Activated naive CD8-positive, alpha-beta T cell treated with anti-CD3 and anti-CD28 coated beads, Interleukin-2, amount 50 U/mL, for 24 hours (primary cell): ENCODE data around the gene SAMD4A.
A peak's percentile ranks its signal among the peaks of the same experiment; 100 is the strongest.

Experiments used
- ATAC-seq: fragments of 150-1000 bp; cut with Tn5 transposase; one replicate; pipeline ENCODE4 v1.10.0; 2021
- DNase-seq: peaks from one replicate; pipeline ENCODE4 v3.0.0; 2021
- H3K27ac Mint-ChIP-seq: one replicate; pipeline ENCODE4 v1.8.0; 2021; ENCODE audit warnings: mild to moderate bottlenecking, mixed read lengths
- H3K27me3 Mint-ChIP-seq: one replicate; pipeline ENCODE4 v1.8.0; 2021; ENCODE audit warnings: mixed read lengths
- H3K36me3 Mint-ChIP-seq: one replicate; pipeline ENCODE4 v1.8.0; 2021; ENCODE audit warnings: low read depth, mixed read lengths
- H3K4me1 Mint-ChIP-seq: one replicate; pipeline ENCODE4 v1.8.0; 2021; ENCODE audit warnings: mixed read lengths
- H3K4me3 Mint-ChIP-seq: one replicate; pipeline ENCODE4 v1.8.0; 2021; ENCODE audit warnings: mild to moderate bottlenecking, moderate library complexity, mixed read lengths
- H3K9me3 Mint-ChIP-seq: one replicate; pipeline ENCODE4 v1.8.0; 2021; ENCODE audit warnings: mixed read lengths

The SAMD4A gene

DNA sequence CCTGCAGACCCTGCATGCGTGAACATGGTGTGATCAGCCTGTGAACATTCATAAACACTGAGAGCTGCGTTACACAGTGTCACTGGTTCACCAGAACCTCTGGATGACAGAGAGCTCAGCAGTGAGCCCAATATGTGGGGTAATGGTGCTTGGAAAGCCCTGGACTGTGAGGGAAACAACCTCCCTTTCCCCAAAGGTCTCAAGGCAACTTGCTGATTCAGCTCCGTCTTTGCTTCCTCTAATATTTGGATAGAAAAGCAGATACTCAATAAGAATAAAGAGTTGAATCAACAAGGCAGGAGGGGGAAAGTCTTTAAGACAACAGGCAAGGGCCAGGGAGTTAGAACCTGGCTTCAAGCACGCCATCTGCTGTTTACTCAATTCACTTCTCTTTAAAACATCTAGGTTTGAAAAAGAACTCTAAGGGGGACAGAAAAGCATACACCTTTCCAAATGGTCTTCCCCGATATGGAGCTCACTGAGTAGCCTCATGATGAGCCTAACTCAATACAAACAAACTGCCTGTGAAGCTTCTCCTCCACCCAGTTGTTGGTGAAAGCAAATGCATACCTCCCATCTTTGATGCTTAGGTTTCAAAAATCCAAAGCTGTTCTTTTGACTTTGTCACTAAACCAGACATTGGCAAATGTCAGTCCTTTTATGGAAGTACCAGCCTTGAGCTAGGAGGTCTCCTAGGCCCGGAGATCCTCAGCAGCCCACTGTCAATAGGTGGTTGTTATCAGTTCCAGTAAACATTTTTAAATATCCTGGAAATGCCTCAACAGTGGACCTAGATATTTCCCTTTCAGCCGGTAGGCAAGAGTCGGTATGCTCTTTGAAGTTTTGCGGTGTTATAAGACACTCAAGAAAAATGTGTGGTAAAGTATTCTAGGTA, 76.1 kb downstream of the SAMD4A start:
- H3K9me3 Mint-ChIP-seq, result no peaks in the 10 kb centered on the region
- H3K36me3 Mint-ChIP-seq, result no peaks in the 10 kb centered on the region
- H3K4me3 Mint-ChIP-seq, result no peak overlapping the region
- H3K27me3 Mint-ChIP-seq, result no peaks in the 10 kb centered on the region
- ATAC-seq (no peak), DNase-seq (no peak)
- peaks cover 18% of the 10 kb centered on the region for H3K4me1 Mint-ChIP-seq
- no peak overlapping the region for H3K27ac Mint-ChIP-seq

DNA sequence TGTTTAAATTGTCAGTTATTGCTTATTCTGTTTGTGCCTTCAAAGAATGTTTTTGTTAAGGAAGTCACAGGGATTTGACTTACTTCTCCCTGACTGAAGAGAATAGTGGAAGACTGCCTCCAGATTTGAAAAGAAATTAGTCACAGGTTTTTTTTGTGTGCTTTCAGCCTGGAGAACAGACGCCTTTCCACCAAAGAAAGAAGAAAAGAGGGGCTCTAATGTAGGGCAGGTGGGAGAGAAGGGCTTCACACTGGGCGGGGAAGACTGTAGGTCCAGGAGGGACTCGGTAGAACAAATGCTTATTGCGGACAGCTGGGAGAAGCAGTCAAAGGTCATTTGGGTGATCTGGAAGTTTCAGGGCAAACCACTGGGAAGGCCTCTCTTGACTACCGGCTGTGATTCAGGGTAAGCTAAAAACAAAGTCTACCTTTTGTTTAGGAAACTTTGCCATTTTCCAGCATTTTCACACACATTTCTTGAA, 76.8 kb downstream of the SAMD4A start:
- no peak overlapping the region for H3K27ac Mint-ChIP-seq
- ATAC-seq, result no peak
- H3K4me3 Mint-ChIP-seq, result no peak overlapping the region
- H3K36me3 Mint-ChIP-seq, result no peaks in the 10 kb centered on the region
- peaks cover 18% of the 10 kb centered on the region for H3K4me1 Mint-ChIP-seq
- H3K27me3 Mint-ChIP-seq, result no peaks in the 10 kb centered on the region
- H3K9me3 Mint-ChIP-seq, result no peaks in the 10 kb centered on the region
- DNase-seq, result no peak

DNA sequence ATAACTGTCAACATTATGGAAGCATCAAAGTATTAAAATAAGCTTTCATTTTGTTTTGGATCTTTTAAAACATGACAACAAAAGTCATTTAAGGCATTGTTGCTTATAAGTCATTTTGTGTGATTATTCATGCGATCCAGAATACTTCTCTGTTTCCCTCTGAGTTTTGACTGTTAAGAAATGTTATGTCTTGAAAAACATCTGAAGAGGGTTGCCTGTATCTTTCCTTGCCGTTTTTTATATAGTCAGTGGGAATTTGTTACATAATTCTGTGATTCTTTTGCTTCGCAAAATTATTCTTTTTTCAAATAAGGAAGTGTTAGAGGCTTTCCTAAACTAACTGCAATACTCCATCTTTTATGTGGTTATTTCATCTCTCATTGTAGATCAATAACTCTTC, 78.7 kb downstream of the SAMD4A start:
- no peak for ATAC-seq
- H3K36me3 Mint-ChIP-seq, result no peaks in the 10 kb centered on the region
- H3K4me1 Mint-ChIP-seq, result peaks cover 18% of the 10 kb centered on the region
- no peaks in the 10 kb centered on the region for H3K9me3 Mint-ChIP-seq
- no peak for DNase-seq
- peak overlapping the region; percentile 84 for H3K27ac Mint-ChIP-seq
- H3K4me3 Mint-ChIP-seq, result no peak overlapping the region
- H3K27me3 Mint-ChIP-seq, result peaks cover 3% of the 10 kb centered on the region

DNA sequence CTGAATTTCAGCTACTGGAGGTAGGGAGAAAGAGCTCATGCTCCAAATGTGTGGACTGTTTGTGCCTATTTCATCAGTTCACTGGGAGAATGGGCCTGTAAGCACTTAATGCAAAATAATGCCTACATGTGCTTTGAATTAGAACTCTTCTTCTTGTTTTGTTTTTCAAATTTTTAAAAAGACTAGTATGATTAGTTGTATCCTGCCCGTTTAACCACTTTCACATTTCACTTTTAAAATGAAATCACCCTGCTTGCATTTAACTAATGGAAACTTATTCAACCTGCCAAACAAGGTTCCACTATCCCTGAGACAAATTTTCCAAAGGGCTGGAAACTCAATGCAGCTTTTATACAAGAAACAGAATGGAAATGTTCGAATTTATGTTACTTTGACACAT, 79.7 kb downstream of the SAMD4A start:
- no peaks in the 10 kb centered on the region for H3K9me3 Mint-ChIP-seq
- peak overlapping the region; percentile 18 for H3K4me3 Mint-ChIP-seq
- peaks cover 18% of the 10 kb centered on the region for H3K4me1 Mint-ChIP-seq
- no peak for DNase-seq
- no peaks in the 10 kb centered on the region for H3K36me3 Mint-ChIP-seq
- peak; percentile 57 for ATAC-seq
- H3K27ac Mint-ChIP-seq, result peak overlapping the region; percentile 84
- H3K27me3 Mint-ChIP-seq, result peaks cover 7% of the 10 kb centered on the region

DNA sequence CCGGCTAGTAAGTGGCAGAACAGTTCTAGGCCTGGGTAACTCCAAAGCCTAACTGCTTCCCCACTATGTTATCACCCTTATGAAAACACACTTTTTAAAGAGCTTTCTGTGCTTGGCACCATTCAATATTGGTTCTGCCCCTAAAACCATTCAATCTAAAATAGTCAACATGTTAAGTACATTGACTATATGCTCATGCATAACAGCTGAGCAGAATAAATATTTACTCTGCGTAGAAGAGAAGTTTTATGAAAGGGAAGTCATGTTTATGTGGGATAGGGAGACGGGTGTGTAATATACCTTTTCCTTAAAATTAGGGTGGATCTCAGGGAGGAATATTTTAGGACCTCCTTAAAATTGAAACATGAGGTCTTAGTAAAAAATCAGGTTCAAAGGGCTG, 80.5 kb downstream of the SAMD4A start:
- Mint-ChIP-seq H3K4me1 (peaks cover 18% of the 10 kb centered on the region), H3K27me3 (peaks cover 8% of the 10 kb centered on the region), H3K27ac (no peak overlapping the region), H3K36me3 (no peaks in the 10 kb centered on the region), H3K9me3 (no peaks in the 10 kb centered on the region), H3K4me3 (no peak overlapping the region)
- DNase-seq (no peak), ATAC-seq (no peak)

DNA sequence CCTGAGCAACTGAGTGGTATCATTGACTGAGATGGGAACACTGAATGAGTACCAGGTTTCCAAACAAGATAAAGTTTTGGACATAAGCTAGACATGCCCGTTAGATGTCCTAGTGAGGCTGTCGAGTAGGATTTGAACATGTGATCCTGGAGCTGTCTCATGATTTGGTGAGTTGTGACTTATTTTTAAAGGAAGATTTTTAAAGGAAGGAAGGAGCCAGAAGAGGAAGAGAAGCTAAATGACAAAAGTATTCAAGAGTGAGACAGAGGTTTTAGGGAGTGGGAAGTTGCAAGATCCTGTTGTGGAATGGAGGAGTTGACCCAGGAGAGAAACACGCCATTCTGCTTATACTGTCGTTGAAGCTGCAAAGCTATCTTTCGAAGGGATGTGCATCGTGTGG, 82.1 kb downstream of the SAMD4A start:
- H3K36me3 Mint-ChIP-seq, result no peaks in the 10 kb centered on the region
- peaks cover 13% of the 10 kb centered on the region for H3K27me3 Mint-ChIP-seq
- H3K27ac Mint-ChIP-seq, result no peak overlapping the region
- no peak overlapping the region for H3K4me3 Mint-ChIP-seq
- H3K9me3 Mint-ChIP-seq, result no peaks in the 10 kb centered on the region
- ATAC-seq (no peak), DNase-seq (no peak)
- peaks cover 13% of the 10 kb centered on the region for H3K4me1 Mint-ChIP-seq

DNA sequence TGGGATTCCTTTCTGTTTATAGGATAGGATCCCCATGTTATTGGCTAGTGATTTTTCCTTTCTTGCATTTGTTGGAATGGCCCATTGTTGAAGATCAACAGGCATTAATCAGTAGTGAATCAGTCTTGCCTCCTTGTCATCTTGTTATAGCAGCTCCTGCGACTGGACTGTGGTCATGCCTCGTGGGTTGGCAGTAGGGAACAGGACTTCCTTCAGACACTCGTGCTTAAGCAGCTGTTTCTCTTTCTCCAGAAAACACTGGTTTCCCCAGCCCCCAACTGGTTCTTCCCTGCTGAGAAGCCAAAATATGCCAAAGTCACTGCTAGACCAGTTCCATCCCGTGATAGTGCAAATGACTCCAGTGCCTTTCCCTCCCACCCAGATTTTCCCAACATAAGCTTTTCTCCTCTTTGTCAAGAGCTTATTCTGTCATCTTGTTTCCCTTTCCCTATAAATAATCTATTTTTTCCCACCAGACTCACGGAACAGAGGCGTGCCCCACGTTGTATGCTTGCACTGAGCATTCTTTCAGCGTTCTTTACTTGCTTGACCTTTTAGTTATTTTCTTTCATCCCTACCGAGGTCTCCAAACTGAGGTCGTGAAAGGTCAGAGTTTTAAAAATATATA, 83.5 kb downstream of the SAMD4A start:
- DNase-seq, result no peak
- H3K4me3 Mint-ChIP-seq, result no peak overlapping the region
- peak; percentile 60 for ATAC-seq
- peak overlapping the region; percentile 50 for H3K27ac Mint-ChIP-seq
- H3K4me1 Mint-ChIP-seq, result peaks cover 13% of the 10 kb centered on the region
- no peaks in the 10 kb centered on the region for H3K9me3 Mint-ChIP-seq
- peaks cover 21% of the 10 kb centered on the region for H3K27me3 Mint-ChIP-seq
- H3K36me3 Mint-ChIP-seq, result no peaks in the 10 kb centered on the region

DNA sequence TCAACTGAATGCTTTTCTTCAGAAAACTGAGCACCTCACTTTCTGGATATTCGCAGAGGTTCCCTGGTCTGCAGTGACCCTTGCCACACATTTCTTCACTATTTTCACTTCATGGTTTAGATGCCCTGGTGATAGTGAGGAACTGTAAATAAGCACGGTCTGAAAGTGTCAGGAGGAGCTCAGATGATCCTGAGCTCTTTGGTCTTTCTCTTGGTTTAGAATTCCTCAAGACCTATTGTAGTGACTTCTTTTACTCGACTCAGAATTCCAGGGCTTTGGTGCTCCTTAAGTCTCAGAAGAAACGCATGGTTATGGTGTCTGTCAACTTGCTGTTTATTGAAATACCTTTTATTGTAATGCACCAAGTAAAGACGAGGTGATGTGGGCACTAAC, 84.0 kb downstream of the SAMD4A start:
- Mint-ChIP-seq H3K4me3 (no peak overlapping the region), H3K36me3 (no peaks in the 10 kb centered on the region), H3K4me1 (peaks cover 9% of the 10 kb centered on the region), H3K9me3 (no peaks in the 10 kb centered on the region), H3K27ac (peak overlapping the region; percentile 50), H3K27me3 (peaks cover 21% of the 10 kb centered on the region)
- DNase-seq (no peak), ATAC-seq (no peak)

DNA sequence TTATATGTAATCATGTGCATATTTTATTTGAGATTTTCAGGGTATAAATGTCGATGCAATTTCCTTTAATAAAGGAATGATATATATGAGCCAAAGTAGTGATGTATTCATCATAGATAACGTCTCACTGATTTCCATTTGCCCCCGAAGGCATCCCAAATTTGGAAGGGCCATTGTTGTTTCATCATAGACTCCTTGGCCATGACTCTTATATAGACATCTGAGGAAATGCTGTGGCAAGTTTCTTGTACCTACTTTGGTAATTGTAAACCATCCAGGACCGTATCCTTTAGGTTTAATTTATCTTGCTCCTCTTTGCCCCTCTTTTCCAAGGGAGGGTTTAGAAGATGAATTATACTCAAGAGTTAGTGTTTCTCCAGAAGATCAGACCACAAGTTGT, 84.7 kb downstream of the SAMD4A start:
- DNase-seq (no peak), ATAC-seq (no peak)
- no peak overlapping the region for H3K4me3 Mint-ChIP-seq

DNA sequence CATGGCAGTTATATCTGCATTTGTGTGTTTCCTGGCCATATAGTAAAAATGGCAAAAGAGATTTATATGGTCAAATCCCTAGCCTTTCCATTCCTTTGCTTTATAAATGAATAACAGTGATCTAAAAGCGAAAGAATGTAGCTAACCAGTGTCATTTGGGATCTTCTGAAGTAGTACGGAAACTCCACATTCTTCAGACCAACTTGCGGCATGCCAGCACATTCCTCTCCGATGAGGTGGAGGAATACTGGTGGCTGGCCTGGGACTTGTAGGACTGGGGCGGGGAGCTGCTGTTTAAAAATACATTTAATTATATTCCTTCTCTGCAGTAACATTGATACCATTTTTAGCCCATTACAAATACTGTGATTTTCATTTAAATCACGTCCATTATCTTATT, 85.3 kb downstream of the SAMD4A start:
- no peak overlapping the region for H3K27ac Mint-ChIP-seq
- no peaks in the 10 kb centered on the region for H3K9me3 Mint-ChIP-seq
- H3K4me1 Mint-ChIP-seq, result no peaks in the 10 kb centered on the region
- ATAC-seq (no peak), DNase-seq (no peak)
- H3K36me3 Mint-ChIP-seq, result no peaks in the 10 kb centered on the region
- peaks cover 21% of the 10 kb centered on the region for H3K27me3 Mint-ChIP-seq
- H3K4me3 Mint-ChIP-seq, result no peak overlapping the region

More for the DNA sequence above, 84.7 kb downstream of the SAMD4A start:
- Mint-ChIP-seq H3K27ac (no peak overlapping the region), H3K36me3 (no peaks in the 10 kb centered on the region), H3K9me3 (no peaks in the 10 kb centered on the region), H3K4me1 (peaks cover 2% of the 10 kb centered on the region), H3K27me3 (peaks cover 21% of the 10 kb centered on the region)

DNA sequence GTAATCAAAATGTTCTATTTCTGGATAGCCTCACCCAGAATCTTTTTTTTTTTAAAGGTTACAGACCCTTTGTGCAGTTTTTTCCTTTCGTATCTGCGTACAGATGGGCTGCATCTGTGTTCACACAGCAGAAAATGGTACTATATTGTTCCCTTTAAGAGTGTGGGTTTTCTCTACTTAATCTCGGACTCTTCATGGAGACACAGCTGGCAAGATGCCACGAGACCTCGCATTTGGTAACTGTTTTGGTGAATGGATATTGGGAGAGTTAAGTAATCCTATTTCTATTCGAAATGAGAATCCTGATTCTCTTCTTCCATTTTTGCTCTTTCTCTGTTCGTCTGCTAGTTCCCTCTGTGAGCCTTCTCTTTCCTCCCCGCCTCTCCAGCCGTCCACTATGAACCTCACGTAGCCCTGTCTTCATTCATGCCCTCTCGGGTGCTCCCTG, 85.7 kb downstream of the SAMD4A start:
- no peak for DNase-seq
- H3K36me3 Mint-ChIP-seq, result no peaks in the 10 kb centered on the region

DNA sequence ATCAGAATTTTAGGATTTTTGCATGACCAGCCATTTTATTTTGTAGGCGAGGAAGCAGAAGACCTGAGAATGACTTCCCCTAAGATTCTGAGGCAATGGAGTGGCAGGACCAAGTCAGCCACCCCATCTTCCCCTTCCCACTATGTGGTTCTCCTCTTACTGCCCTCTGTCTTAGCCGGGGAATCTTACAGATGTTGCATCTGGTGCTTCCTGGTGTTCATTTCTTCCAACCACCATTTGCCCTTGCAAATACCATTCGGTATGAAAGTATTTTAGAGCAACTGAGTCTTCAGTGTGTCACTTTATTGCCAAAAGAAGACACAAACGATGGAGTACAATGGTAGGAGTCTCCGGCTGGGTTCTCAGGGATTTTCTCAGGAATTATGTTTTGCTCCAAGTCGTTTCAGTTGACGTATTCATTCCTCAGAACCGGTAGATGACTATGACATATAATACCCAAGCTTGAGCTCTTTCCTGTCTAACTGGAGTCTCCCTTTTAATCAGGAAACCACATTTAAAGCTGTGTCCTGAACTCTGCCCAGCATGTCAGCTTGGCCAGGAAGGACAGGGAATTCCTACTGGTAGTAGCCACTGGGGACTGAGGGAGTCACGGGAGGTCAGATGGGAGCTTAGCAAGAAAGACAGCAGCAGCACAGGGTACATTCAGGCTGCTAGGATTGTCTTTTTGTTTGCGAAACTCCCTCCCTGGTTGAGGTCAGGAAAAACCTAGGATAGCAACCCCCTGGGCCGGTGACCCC, 87.0 kb downstream of the SAMD4A start:
- no peak for ATAC-seq

More for the DNA sequence above, 85.7 kb downstream of the SAMD4A start:
- H3K27me3 Mint-ChIP-seq, result peaks cover 21% of the 10 kb centered on the region
- H3K9me3 Mint-ChIP-seq, result no peaks in the 10 kb centered on the region
- no peaks in the 10 kb centered on the region for H3K4me1 Mint-ChIP-seq
- no peak overlapping the region for H3K27ac Mint-ChIP-seq
- no peak for ATAC-seq
- no peak overlapping the region for H3K4me3 Mint-ChIP-seq

DNA sequence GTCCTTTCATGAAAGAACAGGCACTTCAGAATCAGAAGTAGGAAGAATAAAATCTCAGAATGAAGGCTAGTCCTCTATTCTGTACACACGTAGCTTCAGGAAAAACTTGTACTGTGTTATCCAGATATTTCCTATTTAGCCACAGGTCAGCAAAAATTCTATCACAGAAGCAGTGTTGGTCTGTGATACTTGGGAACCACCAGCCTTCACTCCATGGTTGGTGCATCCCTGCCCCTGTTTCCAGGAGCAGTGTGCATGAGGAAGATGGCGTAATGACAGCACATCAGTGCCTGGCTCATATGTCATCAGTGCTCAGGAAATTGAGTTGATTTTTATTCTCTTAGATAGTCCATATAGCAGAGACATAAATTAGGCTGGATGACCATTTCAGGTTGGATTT, 87.7 kb downstream of the SAMD4A start:
- Mint-ChIP-seq H3K27me3 (peaks cover 21% of the 10 kb centered on the region), H3K9me3 (no peaks in the 10 kb centered on the region), H3K4me3 (no peak overlapping the region), H3K27ac (no peak overlapping the region), H3K36me3 (no peaks in the 10 kb centered on the region), H3K4me1 (no peaks in the 10 kb centered on the region)
- no peak for ATAC-seq
- DNase-seq, result no peak

More for the DNA sequence above, 87.0 kb downstream of the SAMD4A start:
- H3K27ac Mint-ChIP-seq, result no peak overlapping the region
- H3K4me1 Mint-ChIP-seq, result no peaks in the 10 kb centered on the region
- H3K36me3 Mint-ChIP-seq, result no peaks in the 10 kb centered on the region
- no peaks in the 10 kb centered on the region for H3K9me3 Mint-ChIP-seq
- no peak for DNase-seq
- peaks cover 21% of the 10 kb centered on the region for H3K27me3 Mint-ChIP-seq
- H3K4me3 Mint-ChIP-seq, result no peak overlapping the region

DNA sequence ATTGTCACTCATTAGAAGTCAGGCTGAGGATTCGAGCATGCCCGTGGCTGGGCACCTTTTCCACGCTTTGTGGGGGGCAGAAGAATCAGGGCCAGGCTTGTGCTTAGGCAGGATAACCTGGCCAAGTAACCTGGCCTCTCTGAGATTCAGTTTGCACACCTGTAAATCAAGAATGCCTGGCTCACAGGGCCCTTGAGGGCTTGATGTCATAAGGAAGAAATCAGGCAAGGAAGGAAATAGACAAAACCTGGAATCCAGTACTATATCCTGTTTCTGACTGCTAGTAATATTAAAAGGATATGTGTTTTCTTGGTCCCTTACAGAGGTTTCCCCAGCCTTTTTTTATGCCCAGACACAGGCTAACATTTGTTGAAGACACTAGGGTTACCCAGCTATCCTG, 91.9 kb downstream of the SAMD4A start:
- H3K27ac Mint-ChIP-seq, result no peak overlapping the region
- DNase-seq (no peak), ATAC-seq (no peak)
- no peaks in the 10 kb centered on the region for H3K9me3 Mint-ChIP-seq
- H3K4me1 Mint-ChIP-seq, result no peaks in the 10 kb centered on the region
- H3K4me3 Mint-ChIP-seq, result no peak overlapping the region
- peaks cover 8% of the 10 kb centered on the region for H3K27me3 Mint-ChIP-seq
- H3K36me3 Mint-ChIP-seq, result no peaks in the 10 kb centered on the region
